ENCODE results near the gene C2orf78. TPM values are rescaled to one million over a fixed set of nuclear protein-coding genes. Genes with fewer than 3 reads are reported as not detected.
"Not testable (repeated sequence)": the region's sequence is repeated elsewhere in the genome, so short reads cannot be mapped to it uniquely, and the experiment has no call there.

The C2orf78 gene
- not detected in 2 replicates for total RNA-seq

DNA sequence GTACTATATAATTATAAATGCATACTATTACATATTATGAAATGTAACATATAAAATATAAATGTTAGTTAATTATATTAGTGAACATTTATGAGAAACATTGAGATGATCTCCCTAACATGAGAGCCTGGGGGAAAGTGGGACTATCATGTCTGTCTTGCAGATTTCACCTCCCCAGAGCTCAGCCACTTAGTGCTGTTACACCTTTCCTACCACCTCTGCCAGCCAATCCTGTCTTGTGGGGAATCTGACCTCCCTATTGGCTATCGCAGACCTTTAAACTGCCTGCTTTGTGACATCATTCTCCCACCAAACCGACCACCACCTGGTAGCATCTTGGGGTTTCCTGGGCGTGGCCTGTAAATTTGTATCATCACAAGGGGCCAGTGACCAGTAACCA is at the start of gene C2orf78:
TSS of gene C2orf78 (plus strand) at position 301 of the 400 bp plus-strand sequence. CDS start 127 bp downstream, outside the sequence.
- DNase-seq (ENCODE audit: low read depth in 2 of 2) = not testable (repeated sequence)

DNA sequence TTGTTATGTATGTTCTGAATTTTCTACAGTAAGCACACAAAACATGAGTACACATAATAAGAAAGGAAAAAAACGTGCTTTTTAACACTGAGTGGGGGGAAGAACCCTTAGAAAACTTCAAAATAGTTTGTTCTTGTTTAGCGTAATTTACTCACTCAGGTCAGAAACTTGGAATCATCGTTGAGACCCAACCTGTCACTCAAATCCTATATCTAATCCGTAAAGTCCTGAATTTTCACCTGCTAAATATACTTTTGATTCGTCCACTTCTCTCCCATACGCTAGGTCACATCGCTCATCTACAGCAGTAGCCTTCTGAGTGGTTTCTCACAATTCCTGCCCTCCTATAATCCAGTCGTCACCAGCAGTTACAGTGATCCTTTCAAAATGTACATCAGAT is 47.6 kb upstream of the C2orf78 start:
- no peak for DNase-seq (ENCODE audit: low read depth in 2 of 2)

DNA sequence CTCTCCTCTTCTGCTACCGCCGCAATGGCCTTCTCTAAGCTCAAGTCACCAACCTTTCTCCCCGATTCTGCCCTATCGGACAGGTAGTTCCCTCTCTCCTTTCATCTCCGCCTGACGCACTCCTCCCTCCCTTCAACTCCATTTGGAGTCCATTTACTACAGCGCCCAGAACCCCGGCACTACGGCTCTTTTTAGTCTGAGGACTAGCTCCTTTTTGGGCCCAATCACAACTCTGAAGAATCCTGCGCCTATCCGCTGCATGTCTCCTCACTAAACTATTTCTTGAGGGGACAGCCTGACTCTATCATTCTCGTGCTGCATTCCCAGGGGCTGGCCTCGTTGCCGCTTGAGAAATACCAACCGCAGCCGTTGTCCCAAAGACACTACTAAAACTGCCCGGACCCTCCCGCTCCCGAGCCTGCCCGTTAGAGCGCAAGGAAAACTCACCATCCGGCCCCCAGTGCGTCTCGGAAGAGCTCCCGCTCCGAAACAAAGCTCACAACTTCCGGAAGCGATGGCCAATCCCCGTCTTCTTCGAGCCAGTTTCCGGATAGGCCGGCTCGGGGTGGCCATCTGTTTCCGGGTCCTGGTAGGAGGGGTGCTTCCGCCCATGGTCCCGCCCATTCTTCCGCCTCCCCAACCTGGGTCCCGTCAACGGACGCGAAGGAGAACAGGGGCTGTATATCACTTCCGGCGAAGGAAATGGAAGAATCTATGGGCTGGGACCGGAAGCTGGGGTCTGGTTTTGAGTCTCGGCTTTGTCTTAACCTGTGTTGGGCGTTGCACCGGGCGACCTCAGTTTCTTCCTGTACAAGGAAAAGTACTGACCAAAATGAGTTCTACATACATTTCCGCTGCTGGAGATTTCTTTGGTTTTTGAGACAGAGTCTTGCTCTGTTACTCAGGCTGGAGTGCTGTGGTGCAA is 46.9 kb upstream of the C2orf78 start, which contains the start of gene TPRKB:
TSS of gene TPRKB (minus strand) at position 491 of the 925 bp plus-strand sequence. CDS start 2,776 bp downstream, outside the sequence.
- DNase-seq (ENCODE audit: low read depth in 2 of 2) = peak; percentile 88 to 97

DNA sequence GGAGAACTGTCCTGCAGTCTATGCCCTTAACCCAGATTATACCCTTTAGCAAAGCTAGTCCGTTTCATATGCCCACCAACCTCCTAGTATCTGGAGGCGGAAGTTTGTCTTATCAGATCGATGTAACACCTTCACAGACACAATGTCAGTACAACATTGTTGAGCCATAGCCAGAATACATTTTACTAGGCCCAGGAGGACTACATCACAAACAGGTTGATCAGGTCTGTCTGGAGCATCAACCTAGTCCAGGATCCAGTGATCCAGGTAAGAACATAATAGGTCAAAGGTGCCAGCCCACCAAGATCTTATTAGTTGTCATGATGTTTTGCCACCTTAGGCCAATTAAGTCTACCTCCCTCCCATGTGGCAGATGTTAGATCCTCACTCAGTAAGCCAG is 44.9 kb upstream of the C2orf78 start:
- no peak for DNase-seq (ENCODE audit: low read depth in 2 of 2)

- DNase-seq (ENCODE audit: low read depth in 2 of 2) = no peak
These were observed 43.2 kb upstream of the C2orf78 start for GRCh38 chr2:73740767-73741166.

- peak in 1 of 2 donors; percentile 90 for DNase-seq (ENCODE audit: low read depth in 2 of 2)
These were observed 37.7 kb upstream of the C2orf78 start for GRCh38 chr2:73746015-73746876.

GRCh38 chr2:73746877-73747208 is 37.1 kb upstream of the C2orf78 start:
- DNase-seq (ENCODE audit: low read depth in 2 of 2) = no peak

- no peak for DNase-seq (ENCODE audit: low read depth in 2 of 2)
These were observed 34.7 kb upstream of the C2orf78 start for GRCh38 chr2:73749314-73749713.

DNA sequence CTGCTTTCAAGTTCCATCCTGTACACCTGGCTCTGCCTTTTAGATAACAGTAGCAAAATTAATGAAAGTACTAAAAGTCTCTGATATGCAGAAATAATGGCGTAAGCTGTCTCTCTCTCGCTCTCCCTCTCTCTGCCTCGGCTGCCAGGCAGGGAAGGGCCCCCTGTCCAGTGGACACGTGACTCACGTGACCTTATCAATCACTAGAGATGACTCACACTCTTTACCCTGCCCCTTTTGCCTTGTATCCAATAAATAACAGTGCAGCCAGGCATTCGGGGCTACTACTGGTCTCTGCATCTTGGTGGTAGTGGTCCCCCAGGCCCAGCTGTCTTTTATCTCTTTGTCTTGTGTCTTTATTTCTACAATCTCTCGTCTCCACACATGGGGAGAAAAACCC is 29.7 kb upstream of the C2orf78 start:
- DNase-seq (ENCODE audit: low read depth in 2 of 2) = not testable (repeated sequence)

- peak; percentile 42 to 83 for DNase-seq (ENCODE audit: low read depth in 2 of 2)
These were observed 24.7 kb upstream of the C2orf78 start for GRCh38 chr2:73759285-73759764.

DNA sequence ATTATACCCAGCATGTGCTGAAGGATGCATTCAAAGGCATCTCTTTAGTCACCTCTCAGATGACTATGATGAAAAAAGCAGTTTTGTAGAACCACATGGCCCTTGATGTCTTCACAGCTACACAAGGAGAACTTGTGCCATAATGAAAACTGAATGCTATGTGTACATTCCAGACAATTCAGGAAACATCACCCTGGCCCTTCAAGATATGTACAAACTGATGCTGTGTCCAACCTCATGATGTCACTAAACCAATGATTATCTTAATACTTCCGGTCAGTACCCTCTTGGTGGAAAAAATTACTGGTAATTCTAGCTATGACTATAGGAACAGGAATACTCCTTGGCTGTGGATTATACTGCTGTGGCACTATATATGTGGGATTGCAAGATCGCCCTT is 24.1 kb upstream of the C2orf78 start:
- no peak for DNase-seq (ENCODE audit: low read depth in 2 of 2)

DNA sequence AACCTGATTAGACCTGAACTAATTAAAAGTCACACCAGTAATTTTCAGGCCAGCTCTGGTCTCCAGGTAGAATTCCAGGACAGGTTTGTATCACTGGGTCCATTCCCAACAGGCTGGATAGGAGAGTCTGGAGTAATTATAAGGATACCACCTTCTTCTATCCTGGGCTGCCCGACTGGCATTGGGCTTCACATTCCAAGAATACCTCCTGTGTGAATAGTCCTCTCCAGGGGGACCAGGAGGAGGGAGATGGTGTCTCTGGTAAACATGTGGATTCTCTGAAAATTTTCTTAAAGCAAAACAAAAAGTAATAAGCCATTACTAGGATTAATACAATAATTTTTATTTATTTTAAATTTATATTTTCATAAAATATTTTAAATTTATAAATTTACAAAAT is 21.4 kb upstream of the C2orf78 start:
- DNase-seq (ENCODE audit: low read depth in 2 of 2) = no peak

DNA sequence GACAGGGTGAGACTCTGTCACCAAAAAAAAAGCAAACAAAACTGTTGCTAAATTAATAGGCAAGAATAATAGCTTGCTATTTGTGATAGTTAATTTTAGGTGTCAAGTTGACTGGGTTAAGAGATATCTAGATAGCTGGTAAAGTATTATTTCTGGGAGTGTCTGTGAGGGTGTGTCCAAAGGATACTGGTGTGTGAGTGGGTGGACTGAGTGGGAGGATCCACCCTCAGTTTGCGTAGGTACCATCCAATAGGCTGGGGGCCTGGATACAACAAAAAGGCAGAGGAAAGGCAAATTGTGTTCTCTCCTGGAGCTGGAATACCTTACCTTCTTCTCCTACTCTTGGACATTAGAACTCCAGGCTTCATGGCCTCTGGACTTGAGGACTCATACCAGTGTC is 19.0 kb upstream of the C2orf78 start:
- no peak for DNase-seq (ENCODE audit: low read depth in 2 of 2)

DNA sequence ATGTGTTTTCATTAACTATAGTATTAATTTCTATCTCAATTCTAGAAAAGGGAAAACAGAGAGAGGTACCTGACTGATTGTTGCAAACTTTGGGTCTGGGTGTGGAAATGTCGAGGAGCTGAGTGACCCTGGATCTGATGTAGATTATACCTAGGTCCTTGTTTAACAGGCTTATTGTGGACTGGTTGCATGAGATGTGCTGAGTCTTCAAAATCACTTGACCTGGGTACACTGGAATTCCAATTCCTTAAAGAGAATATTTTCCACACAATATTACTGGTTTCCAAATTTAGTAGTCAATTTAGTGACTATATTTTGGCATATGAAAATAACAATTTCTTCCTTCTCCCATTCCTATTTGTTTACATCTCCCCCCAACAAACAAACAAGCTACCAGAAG is 17.6 kb upstream of the C2orf78 start:
- DNase-seq (ENCODE audit: low read depth in 2 of 2) = no peak

GRCh38 chr2:73766994-73767393 is 17.0 kb upstream of the C2orf78 start:
- no peak for DNase-seq (ENCODE audit: low read depth in 2 of 2)

DNA sequence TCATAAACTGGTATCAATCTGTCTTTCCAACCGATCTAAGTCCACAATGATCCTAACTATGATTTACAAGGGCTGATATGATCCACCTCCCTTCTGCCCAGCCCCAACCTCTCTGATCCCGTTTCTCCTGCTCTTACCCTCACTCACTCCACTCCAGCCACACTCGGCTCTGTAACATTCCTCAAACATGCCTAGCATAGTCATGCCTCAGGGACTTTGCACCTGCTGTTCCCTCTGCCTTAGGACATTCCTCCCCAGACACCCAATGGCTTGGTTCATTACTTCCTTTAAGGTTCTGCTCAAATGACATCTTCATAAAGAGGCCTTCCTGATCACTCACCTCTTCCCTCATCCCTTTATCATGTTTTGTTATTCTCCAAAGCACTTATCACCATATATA is 13.3 kb upstream of the C2orf78 start:
- DNase-seq (ENCODE audit: low read depth in 2 of 2) = no peak

GRCh38 chr2:73772819-73773218 is 11.2 kb upstream of the C2orf78 start:
- DNase-seq (ENCODE audit: low read depth in 2 of 2) = no peak

DNA sequence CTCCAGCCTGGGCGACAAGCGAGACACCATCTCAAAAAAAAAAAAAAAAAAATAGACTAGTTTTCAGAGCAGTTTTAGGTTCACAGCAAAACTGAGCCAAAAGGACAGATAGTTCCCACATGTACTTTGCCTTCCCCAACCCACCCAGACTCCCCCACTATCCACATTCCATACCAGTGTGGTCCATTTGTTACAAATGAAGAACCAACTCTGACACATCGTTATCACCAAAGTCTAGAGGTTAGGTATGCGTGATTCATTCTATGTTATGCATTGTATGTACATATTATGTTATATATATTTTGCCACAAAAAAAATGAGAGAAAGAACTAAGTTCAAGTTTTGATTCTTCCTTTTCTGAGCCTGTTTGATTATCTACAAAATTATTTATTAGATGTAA is 7.6 kb upstream of the C2orf78 start:
- no peak for DNase-seq (ENCODE audit: low read depth in 2 of 2)

DNA sequence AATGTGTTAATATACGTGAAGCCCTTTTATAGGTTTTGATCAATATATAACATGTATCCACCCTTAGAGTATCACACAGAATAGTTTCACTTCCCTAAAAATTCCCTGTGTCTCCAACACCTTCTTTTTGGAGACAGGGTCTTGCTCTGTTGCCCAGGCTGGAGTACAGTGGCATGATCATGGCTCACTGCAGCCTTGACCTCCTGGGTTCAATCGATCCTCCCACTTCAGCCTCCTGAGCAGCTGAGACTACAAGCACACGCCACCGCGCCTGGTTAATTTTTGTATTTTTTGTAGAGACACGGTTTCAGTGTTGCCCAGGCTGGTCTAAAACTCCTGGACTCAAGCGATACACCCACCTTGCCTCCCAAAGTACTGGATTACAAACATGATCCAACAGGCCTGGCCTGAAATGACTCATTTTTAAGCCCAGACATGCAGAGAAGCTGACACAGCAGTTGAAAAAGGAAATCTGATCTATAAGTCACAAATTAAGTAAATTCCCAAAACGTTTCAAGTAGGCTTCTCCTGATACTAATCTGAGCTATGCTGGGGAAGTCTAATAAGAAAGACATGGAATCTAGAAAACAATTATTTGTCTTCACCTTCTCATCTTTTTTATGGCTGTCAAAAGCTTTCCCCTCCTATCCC is 7.0 kb upstream of the C2orf78 start:
- peak in 1 of 2 donors; percentile 2 for DNase-seq (ENCODE audit: low read depth in 2 of 2)

- DNase-seq (ENCODE audit: low read depth in 2 of 2) = not testable (repeated sequence)
These were observed 5.0 kb upstream of the C2orf78 start for GRCh38 chr2:73778867-73779466.

All from dermis microvascular lymphatic vessel endothelial cell (primary cell).